Measurements from ENCODE around the gene CD58.

Gene CD58

GRCh38 chr1:116493036-116493435 is 77.8 kb downstream of the CD58 start:
- DNase-seq (ENCODE audit: low read depth), result no peak

DNA sequence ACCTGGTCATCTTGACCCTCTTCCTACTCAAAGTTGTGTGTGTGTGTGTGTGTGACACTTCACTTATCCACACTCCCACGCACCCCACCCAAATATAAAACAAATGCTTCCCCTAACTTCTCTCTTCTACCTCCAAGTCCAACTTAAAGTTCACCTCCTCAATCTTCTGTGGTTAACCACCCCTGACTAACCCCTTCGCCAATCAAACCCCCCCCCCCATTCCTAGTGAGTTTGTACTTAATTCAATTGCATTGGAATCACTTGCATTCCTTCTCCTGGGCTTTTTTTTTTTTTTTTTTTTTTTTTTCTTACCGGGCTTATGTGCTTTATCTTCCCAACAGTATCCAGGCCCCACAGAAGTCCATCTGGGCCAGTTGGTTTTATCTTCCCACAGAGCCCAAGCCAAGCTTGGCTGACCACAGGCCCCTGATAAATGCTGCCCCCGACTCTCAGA is 78.4 kb downstream of the CD58 start:
- no peak for DNase-seq (ENCODE audit: low read depth)

DNA sequence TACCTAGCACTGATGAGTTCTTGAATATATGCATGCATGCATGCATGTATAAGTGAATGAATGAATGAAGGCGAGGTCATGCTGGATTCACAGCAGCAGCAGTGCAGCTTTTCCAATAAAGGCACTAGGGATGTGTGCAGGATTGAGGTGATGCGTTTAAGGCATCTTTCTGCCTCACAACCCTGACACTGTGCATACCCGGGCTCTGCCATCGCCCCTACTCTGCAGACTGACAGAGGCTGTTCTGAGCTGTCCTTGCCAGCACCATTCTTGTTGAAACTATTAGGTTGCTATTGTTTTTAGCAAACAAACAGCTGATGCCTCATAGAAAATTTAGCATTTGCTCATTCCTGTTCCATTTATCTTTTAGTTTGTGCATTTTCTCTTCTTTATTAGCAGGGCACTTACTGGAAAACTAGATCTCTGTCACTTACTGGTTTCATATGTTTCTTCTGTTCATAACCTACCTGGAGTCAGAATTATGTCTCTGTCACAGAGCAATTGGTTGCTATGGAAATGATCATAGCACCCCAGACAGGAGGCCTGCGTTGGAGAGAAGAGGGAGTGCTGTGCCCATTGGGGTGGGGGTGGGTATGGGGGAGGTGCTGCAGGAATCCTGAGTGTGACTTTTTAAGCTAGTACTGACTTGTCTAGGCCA is 79.0 kb downstream of the CD58 start:
- DNase-seq (ENCODE audit: low read depth), result no peak

DNA sequence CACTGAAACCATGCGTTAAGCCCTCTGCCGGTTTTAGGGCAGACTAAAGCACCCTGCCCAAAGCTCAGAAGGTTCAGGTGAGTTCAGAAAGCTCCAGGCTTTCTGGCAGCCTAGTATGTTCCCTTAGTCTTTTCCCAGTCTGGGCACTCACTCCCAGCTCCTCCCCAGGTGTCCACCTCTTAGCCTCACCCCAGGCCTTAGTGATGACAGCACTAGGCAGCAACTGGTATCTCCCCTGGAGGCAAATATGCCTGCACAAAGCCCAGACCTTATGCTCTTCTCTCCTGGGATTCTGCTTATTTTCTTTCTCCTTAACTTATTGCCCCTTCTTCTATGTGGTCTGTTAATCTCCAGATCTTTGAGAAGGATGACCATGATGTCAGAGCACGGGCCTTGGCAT is 80.2 kb downstream of the CD58 start:
- DNase-seq (ENCODE audit: low read depth), result no peak

DNA sequence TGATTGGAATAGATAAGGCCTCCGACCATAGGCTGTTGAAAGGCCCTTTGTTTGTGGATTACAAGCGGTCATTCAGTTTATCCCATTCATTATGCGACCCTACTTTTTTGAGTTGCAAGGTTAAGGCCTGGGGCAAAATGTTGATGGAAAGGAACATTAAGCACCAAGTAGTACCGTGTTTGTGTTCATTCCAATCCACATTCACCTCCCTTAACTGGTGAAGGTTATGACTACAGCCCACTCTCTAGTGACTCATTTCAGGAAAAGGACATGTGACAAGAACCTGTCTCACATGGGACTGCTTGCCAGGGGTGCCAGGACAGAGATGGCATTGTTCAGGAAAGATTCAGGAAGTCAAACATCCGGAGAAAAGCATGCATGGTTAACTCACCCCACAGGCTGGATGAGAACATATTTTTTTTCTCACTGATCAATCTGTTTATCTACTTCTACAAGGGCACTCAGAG is 81.6 kb downstream of the CD58 start:
- DNase-seq (ENCODE audit: low read depth), result no peak

DNA sequence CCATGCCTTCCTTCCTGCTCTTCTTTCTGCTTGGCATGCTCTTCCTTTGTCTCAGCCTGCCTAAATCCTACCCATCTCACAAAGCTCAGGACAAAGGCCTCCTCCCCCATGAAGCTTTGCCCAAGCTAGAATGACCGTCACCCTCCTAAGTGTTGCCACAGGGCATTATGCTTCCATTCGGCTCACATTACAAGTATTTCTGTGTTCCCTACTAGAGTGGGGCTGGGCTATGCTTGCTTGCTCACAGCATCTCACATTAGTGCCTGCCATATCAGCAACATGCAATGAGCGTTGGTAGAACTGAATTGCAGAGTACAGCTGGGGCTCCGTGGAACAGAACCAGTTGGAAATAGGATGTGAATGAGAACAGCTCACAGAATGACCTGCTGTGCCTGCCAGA is 82.8 kb downstream of the CD58 start:
- no peak for DNase-seq (ENCODE audit: low read depth)

DNA sequence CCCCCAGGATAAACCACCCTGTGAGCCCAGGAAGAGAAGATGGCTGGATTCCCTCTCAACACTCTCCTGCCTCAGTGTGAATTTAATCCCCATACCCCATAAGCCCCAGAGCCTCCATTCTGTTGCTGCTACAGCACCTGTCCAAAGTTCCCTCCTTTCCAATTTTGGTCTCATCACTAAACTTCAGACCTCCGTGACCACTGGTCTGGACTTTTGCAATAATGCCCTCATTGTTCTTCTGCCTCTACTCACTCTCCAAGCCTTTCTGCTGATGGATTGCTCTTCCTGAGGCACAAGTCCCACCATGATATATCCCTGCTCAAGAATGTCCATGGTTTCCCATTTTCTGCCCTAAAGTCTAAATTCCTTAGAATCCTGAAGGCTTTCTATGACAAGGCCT is 83.2 kb downstream of the CD58 start:
- DNase-seq (ENCODE audit: low read depth), result no peak

DNA sequence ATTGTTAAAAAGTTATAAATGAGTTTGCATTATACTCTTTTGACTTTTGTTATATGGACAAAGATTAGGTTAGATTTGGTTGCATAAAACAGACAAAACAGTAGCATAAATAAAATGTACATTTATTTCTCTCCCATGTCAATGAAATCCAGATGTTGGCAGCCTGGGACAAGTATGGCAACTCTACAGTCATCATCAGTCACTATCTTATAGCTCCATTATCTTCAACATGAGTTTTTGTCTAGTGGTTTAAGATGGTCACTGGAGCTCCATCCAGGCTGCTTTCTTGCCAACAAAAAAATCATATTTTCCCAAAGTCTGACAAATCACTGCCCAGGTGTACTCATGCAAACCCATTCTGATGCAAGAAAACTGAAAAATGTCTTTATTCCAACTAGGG is 83.8 kb downstream of the CD58 start:
- DNase-seq (ENCODE audit: low read depth), result no peak

DNA sequence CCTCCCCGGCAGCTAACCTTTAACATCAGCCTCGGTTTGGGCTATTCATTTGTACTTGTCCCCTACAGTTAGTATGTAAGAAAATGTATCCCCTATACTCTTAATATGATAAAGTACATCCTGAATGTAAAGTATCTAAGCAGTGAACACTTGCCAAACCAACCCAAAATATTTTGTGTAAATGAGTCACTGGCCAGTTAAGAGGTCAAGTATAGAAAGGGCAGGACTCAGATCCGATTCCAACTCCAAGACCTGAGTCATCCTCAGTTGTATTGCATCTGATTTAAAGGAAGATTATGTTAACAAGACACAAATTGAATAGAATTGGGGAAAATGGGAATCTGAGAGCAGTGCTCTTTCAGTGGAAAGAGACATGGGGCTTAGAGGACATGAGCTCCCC is 84.4 kb downstream of the CD58 start:
- DNase-seq (ENCODE audit: low read depth), result peak; percentile 80

DNA sequence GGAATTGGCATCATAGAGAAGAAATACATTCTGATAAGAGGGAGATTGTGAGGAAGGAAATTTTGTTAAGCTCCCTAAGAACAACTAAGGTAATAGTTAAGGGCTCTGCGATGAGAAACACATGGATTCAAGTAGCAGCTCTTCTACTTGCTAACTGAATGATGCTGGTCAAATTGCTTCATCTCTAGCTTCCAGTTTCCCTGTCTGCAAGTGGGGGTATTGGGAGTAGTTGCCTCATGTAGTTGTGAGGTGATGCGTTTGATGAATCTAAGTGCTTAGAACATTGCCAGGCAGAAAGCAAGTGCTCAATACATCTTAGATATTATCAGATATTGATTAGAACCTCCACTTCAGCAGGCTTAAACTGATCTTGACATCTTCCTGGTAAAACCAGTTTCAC is 84.8 kb downstream of the CD58 start:
- peak; percentile 59 for DNase-seq (ENCODE audit: low read depth)

DNA sequence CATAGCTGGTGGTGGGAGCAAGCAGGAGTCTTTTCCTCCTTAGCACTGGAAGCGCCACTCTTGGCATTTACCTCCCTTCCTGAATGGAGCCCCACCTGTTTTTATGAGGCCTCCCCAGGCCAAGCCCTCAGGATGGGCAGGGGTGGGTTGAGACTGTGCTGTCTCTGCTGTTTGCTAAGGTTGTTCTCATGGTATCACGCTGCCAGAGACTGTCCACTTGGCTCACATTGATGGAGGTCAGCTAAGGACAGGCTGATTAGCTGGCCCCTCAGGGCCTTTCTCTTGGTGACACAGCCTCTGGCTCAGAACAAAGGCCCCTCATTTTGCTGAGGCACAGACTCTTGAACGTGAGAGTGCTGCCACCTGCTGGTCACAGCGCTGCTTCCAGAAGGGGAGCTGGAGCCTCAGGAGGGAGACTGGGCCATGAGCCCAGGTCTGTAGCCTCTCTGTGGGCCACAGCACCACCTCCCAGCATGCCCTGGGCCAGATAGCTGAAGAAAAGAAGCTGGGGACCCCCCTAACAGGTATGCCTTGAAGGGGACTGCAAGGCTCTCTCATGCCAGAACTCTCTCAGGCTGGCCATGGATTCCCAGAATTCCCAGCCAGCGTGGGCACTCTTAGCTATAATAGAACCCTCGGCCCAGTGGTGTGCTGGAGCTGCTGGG is 85.6 kb downstream of the CD58 start:
- DNase-seq (ENCODE audit: low read depth), result peak; percentile 76

DNA sequence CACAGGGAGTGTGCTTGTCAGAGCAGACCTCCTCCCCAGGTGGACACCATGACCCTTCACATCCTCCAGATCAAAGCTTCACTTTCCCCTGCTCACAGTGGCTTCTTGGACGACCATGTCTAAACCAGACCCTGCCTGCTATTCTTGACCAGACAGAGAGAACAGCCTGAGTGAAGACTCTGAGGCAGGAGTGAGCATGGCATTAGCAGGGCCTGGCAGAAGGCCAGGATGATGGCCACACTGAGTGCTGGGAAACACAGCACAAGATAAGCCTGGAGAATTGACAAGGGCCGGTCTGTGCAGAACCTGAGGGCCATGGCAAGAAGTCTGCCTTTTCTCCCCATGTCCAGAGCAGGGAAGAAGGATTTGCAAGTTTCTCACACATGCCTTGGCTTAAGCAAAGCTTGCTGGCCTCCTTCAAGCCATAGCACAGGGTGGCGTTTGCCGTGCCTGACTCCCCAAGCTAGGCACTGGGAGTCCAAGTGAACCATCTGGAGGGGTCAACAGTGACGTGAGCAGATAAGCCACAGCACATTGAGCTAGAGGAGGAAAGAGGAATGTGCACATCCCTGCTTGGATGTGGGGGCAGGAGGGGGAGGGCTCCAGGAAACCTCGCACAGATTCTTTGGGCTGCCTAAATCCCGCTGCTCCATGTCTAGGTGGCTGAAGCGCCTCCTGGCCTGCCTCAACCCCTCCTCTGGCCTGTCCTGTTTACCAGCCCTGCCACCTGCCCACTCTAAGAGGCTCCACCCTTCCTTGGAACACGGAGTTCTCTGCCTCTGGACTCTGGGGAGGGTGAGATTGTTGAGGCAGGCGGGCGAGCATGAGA is 87.1 kb downstream of the CD58 start:
- DNase-seq (ENCODE audit: low read depth), result no peak

DNA sequence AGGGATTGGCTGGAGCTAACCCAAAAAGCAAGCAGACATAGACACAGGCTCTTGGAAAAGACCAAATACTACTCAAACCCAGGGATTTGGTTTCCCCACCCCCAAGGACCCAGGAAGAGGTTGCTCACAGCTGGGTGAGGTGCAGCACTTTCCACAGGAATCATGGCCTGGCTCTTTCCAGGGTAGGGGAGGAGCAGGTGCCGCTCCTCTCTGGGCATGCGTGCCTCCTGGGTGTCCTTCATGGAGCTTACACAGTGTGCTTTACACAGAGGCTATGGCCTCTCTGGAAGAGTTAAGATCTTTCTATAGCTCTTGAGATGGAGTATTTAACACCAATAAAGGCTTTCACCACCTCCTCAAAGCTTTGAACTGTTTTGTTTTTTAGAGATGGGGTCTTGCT is 88.3 kb downstream of the CD58 start:
- DNase-seq (ENCODE audit: low read depth), result no peak

DNA sequence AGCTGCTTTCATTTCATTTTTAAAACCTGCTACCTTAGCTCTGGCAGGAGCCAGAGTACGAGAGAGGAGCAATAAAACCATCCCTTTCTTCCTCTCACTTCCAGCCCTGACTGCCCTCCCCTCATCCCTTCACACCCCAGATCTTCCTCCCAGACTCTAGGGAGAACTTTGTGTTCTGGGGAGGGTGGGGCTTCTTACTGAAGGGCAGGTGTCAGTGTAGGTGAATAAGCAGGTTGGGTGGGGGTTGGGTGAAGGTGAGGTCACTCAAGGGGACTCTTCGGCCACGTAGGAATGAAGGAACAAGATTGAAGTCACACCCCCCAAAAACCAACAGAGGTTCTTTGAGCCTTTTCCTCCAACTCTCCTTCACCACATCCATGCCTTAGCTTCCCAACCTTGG is 88.9 kb downstream of the CD58 start:
- no peak for DNase-seq (ENCODE audit: low read depth)

- DNase-seq (ENCODE audit: low read depth), result no peak
These were observed 92.2 kb downstream of the CD58 start for GRCh38 chr1:116478621-116479020.

DNA sequence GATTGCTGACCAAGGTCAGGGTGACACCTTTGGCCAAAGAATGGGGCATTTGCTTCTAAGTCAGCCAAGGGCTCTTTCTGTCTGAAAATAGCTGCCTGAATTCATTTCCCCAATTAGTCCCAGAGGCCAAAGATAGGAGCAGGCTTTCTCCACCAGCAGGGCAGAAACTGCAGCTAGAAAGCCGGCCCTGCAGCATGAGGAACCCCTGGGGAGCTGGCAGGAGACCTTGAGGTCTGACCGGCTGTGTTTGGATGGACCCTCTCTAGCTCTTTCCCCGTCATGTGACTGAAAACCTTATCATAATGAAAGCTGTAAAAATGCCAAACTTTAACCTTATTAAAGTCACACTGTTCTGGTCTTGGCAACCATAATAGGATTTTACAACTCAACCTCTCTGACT is 93.4 kb downstream of the CD58 start:
- no peak for DNase-seq (ENCODE audit: low read depth)

GRCh38 chr1:116476321-116476720 is 94.5 kb downstream of the CD58 start:
- DNase-seq (ENCODE audit: low read depth), result no peak

- DNase-seq (ENCODE audit: low read depth), result no peak
These were observed 95.0 kb downstream of the CD58 start for GRCh38 chr1:116475850-116476218.

- DNase-seq (ENCODE audit: low read depth), result no peak
These were observed 95.6 kb downstream of the CD58 start for GRCh38 chr1:116474921-116475849.

DNA sequence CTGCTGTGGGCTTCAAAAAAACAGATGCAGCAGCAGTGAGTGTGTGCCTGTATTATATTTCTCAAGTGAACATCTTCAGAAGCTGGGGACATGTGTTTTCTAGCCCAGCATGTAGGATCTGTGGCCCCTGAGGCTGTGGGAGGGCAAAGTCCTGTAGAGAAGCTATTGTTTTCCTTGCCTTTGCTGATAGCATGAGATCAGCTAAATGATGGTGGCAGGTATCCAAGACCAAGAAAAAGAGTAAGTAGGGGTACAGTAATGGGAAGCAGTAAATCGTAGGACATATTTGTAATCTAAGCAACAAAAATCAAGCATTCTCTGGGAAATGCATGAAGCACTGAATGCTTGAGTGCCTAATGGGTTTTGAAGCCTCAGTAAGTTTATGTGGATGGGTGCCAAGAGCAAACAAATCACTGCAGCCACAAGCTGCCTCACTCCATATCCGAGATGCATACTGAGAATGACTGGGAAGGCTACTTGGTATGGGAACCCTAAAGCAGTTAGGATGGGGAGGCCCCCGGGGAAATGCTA is 98.3 kb downstream of the CD58 start:
- DNase-seq (ENCODE audit: low read depth), result no peak

DNA sequence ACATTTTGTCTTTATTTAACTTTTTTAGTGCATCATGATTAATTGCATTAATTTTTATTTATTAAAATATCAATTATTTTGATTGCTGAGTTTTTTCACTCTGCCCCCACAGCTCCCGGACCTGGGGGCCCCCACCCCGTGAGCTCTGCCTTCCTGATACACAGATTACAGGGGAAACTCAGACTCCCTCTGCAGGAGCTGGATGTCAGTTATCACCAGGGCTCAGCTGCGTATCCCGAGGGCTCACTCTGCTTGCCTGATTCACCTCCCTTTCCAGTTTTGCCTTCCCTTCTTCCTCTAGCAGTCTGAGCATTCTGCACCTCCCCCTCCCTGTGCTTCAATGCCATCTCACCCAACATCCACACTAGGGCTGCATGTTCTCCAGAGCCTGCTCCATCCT is 99.6 kb downstream of the CD58 start:
- no peak for DNase-seq (ENCODE audit: low read depth)

- DNase-seq (ENCODE audit: low read depth), result no peak
These were observed 100.2 kb downstream of the CD58 start for GRCh38 chr1:116470671-116471070.
